PC-9 (cell line): ENCODE measurements around the gene STOX2. TPM values are rescaled to one million over a fixed set of nuclear protein-coding genes. Genes with fewer than 3 reads are reported as not detected.

Experiments
- BruUV-seq: library from RNA; stranded (reverse); fragments of 400-500 nt; replicated peaks from 2 replicates; lab custom pipeline; 2021; lab: Mats Ljungman, UMichigan
- CTCF ChIA-PET: fragments of 300-600 bp; sonication (Branson Sonifier 250); formaldehyde crosslinking; loops from one replicate; lab custom pipeline; 2022; ENCODE audit warnings: antibody characterized with exemption; lab: Charles Lee
- POLR2A ChIA-PET: fragments of 300-600 bp; sonication (Branson Sonifier 250); formaldehyde crosslinking; loops from one replicate; lab custom pipeline; 2022; ENCODE audit warnings: antibody characterized with exemption; ENCODE audit not compliant: unreplicated experiment; lab: Charles Lee
- DNase-seq, 2 experiments: peaks; one replicate each; pipeline versions ENCODE4 v3.0.0 to v3.0.0-alpha.2; 2015 to 2022; ENCODE audit warnings: mixed read lengths in 1 of 2
- H2AFZ ChIP-seq: fragments of 200-600 bp; sonication (generic); 2 replicates; pipeline ENCODE4 v1.8.1; 2017; ENCODE audit warnings: antibody characterized with exemption
- H3F3A ChIP-seq: fragments of 200-600 bp; sonication (generic); 2 replicates; pipeline ENCODE4 v1.8.1; 2017; ENCODE audit warnings: antibody characterized with exemption, mild to moderate bottlenecking, low read depth; ENCODE audit not compliant: insufficient read depth
- H3K27ac ChIP-seq: fragments of 200-600 bp; sonication (generic); 2 replicates; pipeline ENCODE4 v1.6.1; 2016; ENCODE audit warnings: mixed run types
- H3K27me3 ChIP-seq: fragments of 200-600 bp; sonication (generic); 2 replicates; pipeline ENCODE4 v1.6.1; 2016; ENCODE audit warnings: low read depth, mixed run types; ENCODE audit not compliant: insufficient read depth
- H3K36me3 ChIP-seq: fragments of 200-600 bp; sonication (generic); 2 replicates; pipeline ENCODE4 v1.6.1; 2016; ENCODE audit warnings: low read depth, mixed run types
- H3K4me1 ChIP-seq: fragments of 200-600 bp; sonication (generic); replicated peaks from 2 replicates; pipeline ENCODE4 v1.6.1; 2016; ENCODE audit warnings: mixed run types; ENCODE audit not compliant: insufficient read depth
- H3K4me2 ChIP-seq: fragments of 200-600 bp; sonication (generic); 2 replicates; pipeline ENCODE4 v1.6.1; 2017; ENCODE audit warnings: mixed run types
- H3K4me3 ChIP-seq: fragments of 200-600 bp; sonication (generic); 2 replicates; pipeline ENCODE4 v1.6.1; 2016; ENCODE audit warnings: mixed run types
- H3K79me2 ChIP-seq: fragments of 200-600 bp; sonication (generic); 2 replicates; pipeline ENCODE4 v1.6.1; 2017; ENCODE audit warnings: low read depth, mixed run types
- H3K9me2 ChIP-seq: fragments of 200-600 bp; sonication (generic); 2 replicates; pipeline ENCODE4 v1.8.1; 2017; ENCODE audit warnings: mild to moderate bottlenecking; ENCODE audit not compliant: insufficient read depth
- H3K9me3 ChIP-seq: fragments of 200-600 bp; sonication (generic); 2 replicates; pipeline ENCODE4 v1.8.1; 2016; ENCODE audit warnings: low read depth; ENCODE audit not compliant: insufficient read depth
- H4K20me1 ChIP-seq: fragments of 200-600 bp; sonication (generic); 2 replicates; pipeline ENCODE4 v1.8.1; 2017; ENCODE audit not compliant: insufficient read depth
- EZH2 ChIP-seq: fragments of 200-600 bp; sonication (generic); IDR thresholded peaks from 2 replicates; pipeline ENCODE4 v1.8.0; 2017; ENCODE audit warnings: antibody characterized with exemption, low read depth
- intact Hi-C: fragments of 100-400 bp; cut with micrococcal nuclease; formaldehyde crosslinking; loops from one replicate; pipeline ENCODE4 v1.10.0; 2022; ENCODE audit not compliant: unreplicated experiment
- total RNA-seq: library from RNA; stranded (reverse); gene quantifications from 2 replicates; pipeline ENCODE4 v1.2.3, GENCODE V29; 2021
- TF ChIP-seq, protein P1 (sequence below): fragments of 200-600 bp; sonication (generic); conservative IDR thresholded peaks from 2 replicates; pipeline ENCODE4 v1.6.1; 2017; ENCODE audit warnings: mixed run types, antibody characterized with exemption, mild to moderate bottlenecking, moderate library complexity

STOX2 gene
- total RNA-seq, 1 experiment from 2014 or later = 4.5 TPM

DNA sequence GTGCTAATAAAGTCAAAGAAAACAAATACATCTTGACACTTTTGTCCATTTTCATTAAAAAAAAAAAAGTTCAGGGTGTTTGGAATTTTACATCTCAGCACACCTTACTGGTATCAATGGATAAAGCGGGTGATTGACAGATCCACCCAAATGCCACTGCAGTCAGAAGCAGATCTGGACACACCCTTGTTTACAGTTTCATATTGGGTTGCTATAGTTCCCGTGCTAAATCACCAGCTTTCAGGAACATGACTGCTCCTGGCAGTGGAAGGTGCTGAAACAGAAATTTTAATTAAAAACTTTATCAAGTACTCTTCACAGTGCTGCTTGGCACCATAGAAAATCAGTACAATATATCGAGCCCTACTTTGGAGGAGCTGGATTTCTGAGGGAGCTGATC lies 116.3 kb downstream of the STOX2 start:
- Histone ChIP-seq H3K36me3 (no peaks in the 10 kb centered on the region), H3K79me2 (no peaks in the 10 kb centered on the region), H3K4me2 (no peak overlapping the region), H3K27me3 (no peaks in the 10 kb centered on the region), H3K9me2 (no peaks in the 10 kb centered on the region), H2AFZ (no peak overlapping the region), H3F3A (no peaks in the 10 kb centered on the region), H3K9me3 (no peaks in the 10 kb centered on the region), H3K4me1 (0 out of 2 replicates have a peak, but pooled peaks cover 7% of the 10 kb centered on the region), H3K4me3 (no peak overlapping the region), H4K20me1 (no peaks in the 10 kb centered on the region), H3K27ac (no peak overlapping the region)
- DNase-seq = peak; percentile 20 to 75
- ChIA-PET POLR2A (no interaction called here), CTCF (no interaction called here)
- intact Hi-C loops = no loop called here
- TF ChIP-seq, protein P1, sequence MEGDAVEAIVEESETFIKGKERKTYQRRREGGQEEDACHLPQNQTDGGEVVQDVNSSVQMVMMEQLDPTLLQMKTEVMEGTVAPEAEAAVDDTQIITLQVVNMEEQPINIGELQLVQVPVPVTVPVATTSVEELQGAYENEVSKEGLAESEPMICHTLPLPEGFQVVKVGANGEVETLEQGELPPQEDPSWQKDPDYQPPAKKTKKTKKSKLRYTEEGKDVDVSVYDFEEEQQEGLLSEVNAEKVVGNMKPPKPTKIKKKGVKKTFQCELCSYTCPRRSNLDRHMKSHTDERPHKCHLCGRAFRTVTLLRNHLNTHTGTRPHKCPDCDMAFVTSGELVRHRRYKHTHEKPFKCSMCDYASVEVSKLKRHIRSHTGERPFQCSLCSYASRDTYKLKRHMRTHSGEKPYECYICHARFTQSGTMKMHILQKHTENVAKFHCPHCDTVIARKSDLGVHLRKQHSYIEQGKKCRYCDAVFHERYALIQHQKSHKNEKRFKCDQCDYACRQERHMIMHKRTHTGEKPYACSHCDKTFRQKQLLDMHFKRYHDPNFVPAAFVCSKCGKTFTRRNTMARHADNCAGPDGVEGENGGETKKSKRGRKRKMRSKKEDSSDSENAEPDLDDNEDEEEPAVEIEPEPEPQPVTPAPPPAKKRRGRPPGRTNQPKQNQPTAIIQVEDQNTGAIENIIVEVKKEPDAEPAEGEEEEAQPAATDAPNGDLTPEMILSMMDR = no peak
- no peak for TF ChIP-seq EZH2
- no TSS peak for BruUV-seq

DNA sequence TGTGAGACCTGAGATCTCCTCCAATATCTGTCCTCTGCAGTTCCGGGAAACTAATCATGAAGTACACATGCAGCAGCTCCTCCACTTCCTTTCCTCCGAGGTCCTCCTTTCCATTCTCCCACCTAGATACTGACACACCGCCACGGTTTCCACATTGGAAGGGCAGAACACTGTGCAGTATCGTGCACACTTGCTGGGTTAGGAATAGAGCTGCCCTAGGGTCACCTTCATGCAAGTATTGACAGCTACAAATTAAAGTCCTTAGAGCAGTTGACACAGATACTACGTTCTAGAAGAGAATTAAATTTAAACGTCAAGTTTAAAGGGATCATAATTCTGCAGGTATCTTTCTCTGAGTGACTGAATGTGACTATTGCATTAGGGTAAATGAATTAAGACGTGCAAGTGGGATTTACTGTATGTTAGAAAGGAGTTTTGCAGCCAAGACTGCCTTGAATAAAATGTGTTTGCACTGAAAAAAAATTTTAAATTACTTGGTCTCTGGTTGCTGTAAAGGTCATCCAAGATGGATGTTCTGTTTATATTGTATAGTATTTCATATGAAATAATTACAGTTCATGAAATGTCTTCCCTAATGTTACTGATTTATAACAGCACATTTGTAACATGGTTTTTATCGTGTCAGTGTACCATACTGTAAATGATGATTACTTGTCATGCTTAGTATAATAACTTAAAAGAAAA lies 117.7 kb downstream of the STOX2 start:
- no peaks in the 10 kb centered on the region for H3K9me2 ChIP-seq
- H3K4me1 ChIP-seq = 0 out of 2 replicates have a peak, but pooled peaks cover 7% of the 10 kb centered on the region
- no peak overlapping the region for H3K27ac ChIP-seq
- intact Hi-C loops = no loop called here
- no peak for DNase-seq
- TF ChIP-seq, protein P1 = no peak
- no peak for TF ChIP-seq EZH2
- no peaks in the 10 kb centered on the region for H3F3A ChIP-seq
- no peaks in the 10 kb centered on the region for H4K20me1 ChIP-seq
- no peak overlapping the region for H3K4me2 ChIP-seq
- H3K79me2 ChIP-seq = no peaks in the 10 kb centered on the region
- ChIA-PET POLR2A (interaction anchor here (0.7 kb wide), 1 partner anchor 36 kb away, joined by 3 read pairs; no protein-coding TSS in a partner anchor), CTCF (no interaction called here)
- no peaks in the 10 kb centered on the region for H3K9me3 ChIP-seq
- no TSS peak for BruUV-seq
- no peak overlapping the region for H2AFZ ChIP-seq
- H3K27me3 ChIP-seq = no peaks in the 10 kb centered on the region
- H3K4me3 ChIP-seq = no peak overlapping the region
- no peaks in the 10 kb centered on the region for H3K36me3 ChIP-seq

DNA sequence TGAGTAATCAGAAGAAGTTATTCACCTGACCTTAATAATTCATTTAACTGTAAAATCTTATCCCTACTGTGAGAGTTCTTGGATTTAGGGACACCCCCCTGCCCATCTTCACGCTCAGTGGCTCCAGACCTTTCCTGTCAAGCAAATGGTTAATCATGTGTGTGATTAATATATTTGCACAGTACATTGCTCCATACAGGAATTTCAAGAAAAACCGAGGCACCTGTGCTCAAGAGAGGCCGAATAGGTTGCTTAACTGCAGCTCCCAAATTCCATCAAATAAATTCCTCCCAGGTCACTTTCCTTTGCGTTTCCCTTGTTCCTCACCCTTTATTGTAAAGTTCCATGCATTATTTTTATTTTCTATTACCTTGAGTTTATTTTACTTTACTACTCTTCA lies 119.5 kb downstream of the STOX2 start:
- Histone ChIP-seq H3K4me2 (no peak overlapping the region), H3K79me2 (no peaks in the 10 kb centered on the region), H3K4me1 (0 out of 2 replicates have a peak, but pooled peaks cover 7% of the 10 kb centered on the region), H3K9me2 (no peaks in the 10 kb centered on the region), H3K9me3 (no peaks in the 10 kb centered on the region), H3K4me3 (no peak overlapping the region), H3K27me3 (no peaks in the 10 kb centered on the region), H3K36me3 (no peaks in the 10 kb centered on the region), H4K20me1 (no peaks in the 10 kb centered on the region), H3F3A (no peaks in the 10 kb centered on the region), H2AFZ (no peak overlapping the region), H3K27ac (no peak overlapping the region)
- no TSS peak for BruUV-seq
- peak in 1 of 2 experiments; percentile 71 for DNase-seq
- CTCF ChIA-PET = no interaction called here
- TF ChIP-seq, protein P1 = no peak
- TF ChIP-seq EZH2 = no peak
- POLR2A ChIA-PET = no interaction called here
- intact Hi-C loops = no loop called here
